ENCODE data around the gene COL1A2.

The COL1A2 gene

GRCh38 chr7:94394437-94395140, at the start of gene COL1A2:
TSS of gene COL1A2 (plus strand) at chr7:94394895. CDS start at chr7:94395032, 137 bp downstream.
- in situ Hi-C loops (cut with MboI; ENCODE audit: low pct_unique_long_range_greater_than_20kb, low sequenced_read_pairs, unreplicated experiment): loop anchor here (25.0 kb wide), 1 partner anchor 507 kb away; the partner anchor contains the start of gene TFPI2
- TF ChIP-seq CTCF (IDR thresholded peaks at IDR 0.05; ENCODE audit: extremely low read depth, insufficient read depth, missing control alignments): no peak
- DNase-seq (ENCODE audit: low spot score): peak; percentile 27

DNA sequence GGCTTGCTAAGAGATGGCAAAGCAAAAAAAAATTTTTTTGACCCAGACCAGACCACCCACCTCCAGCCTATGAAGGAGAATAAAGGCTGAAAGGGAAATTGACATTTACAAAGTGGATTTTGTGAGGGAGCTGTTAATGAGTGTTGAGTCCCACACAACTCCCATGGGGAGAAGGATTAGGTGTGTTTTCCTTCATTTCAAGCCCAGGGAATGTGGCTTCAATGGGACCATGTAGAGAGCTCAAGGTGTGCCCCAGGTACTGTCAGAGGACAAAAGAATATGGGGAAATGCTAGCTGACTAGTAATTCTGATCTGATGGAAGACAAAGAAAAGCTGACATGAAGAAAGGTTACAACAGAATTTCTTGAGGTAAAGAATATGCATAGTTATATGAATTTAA, 48.8 kb upstream of the COL1A2 start:
- in situ Hi-C loops (cut with MboI; ENCODE audit: low pct_unique_long_range_greater_than_20kb, low sequenced_read_pairs, unreplicated experiment): no loop called here
- DNase-seq (ENCODE audit: low spot score): no peak
- no peak for TF ChIP-seq CTCF (IDR thresholded peaks at IDR 0.05; ENCODE audit: extremely low read depth, insufficient read depth, missing control alignments)

GRCh38 chr7:94348142-94348541, 46.6 kb upstream of the COL1A2 start:
- DNase-seq (ENCODE audit: low spot score): no peak
- in situ Hi-C loops (cut with MboI; ENCODE audit: low pct_unique_long_range_greater_than_20kb, low sequenced_read_pairs, unreplicated experiment): no loop called here
- TF ChIP-seq CTCF (IDR thresholded peaks at IDR 0.05; ENCODE audit: extremely low read depth, insufficient read depth, missing control alignments): no peak

- no peak for TF ChIP-seq CTCF (IDR thresholded peaks at IDR 0.05; ENCODE audit: extremely low read depth, insufficient read depth, missing control alignments)
- in situ Hi-C loops (cut with MboI; ENCODE audit: low pct_unique_long_range_greater_than_20kb, low sequenced_read_pairs, unreplicated experiment): no loop called here
- no peak for DNase-seq (ENCODE audit: low spot score)
Observed at GRCh38 chr7:94350734-94351133, 44.0 kb upstream of the COL1A2 start.

- no peak for TF ChIP-seq CTCF (IDR thresholded peaks at IDR 0.05; ENCODE audit: extremely low read depth, insufficient read depth, missing control alignments)
- no peak for DNase-seq (ENCODE audit: low spot score)
- in situ Hi-C loops (cut with MboI; ENCODE audit: low pct_unique_long_range_greater_than_20kb, low sequenced_read_pairs, unreplicated experiment): no loop called here
Observed at GRCh38 chr7:94351703-94352102, 43.0 kb upstream of the COL1A2 start.

GRCh38 chr7:94352887-94353286, 41.8 kb upstream of the COL1A2 start:
- in situ Hi-C loops (cut with MboI; ENCODE audit: low pct_unique_long_range_greater_than_20kb, low sequenced_read_pairs, unreplicated experiment): no loop called here
- DNase-seq (ENCODE audit: low spot score): no peak
- no peak for TF ChIP-seq CTCF (IDR thresholded peaks at IDR 0.05; ENCODE audit: extremely low read depth, insufficient read depth, missing control alignments)

All from GM13977 (cell line).